ENCODE data around the gene UST. TPM values are rescaled to one million over a fixed set of nuclear protein-coding genes. Genes with fewer than 3 reads are reported as not detected.

The UST gene
- total RNA-seq, 4 donors from 2014 or later = 2.3 to 8.4 (median 2.8) TPM

- TF ChIP-seq CTCF (IDR thresholded peaks at IDR 0.05 in 4 of 5, conservative IDR thresholded peaks at IDR 0.05 in 1 of 5) = no peak
- TF ChIP-seq POLR2A (IDR thresholded peaks at IDR 0.05) = no peak
- no peak for DNase-seq
- in situ Hi-C loops (cut with MboI; ENCODE audit: low sequenced_read_pairs in 4 of 4) = no loop called here
- no peaks in the 10 kb centered on the region for H3K36me3 ChIP-seq
- ATAC-seq = no peak
- no peak overlapping the region for H3K4me3 ChIP-seq
- intact Hi-C loops (cut with DNase I; ENCODE audit: low total_unique reads) = no loop called here
- H3K4me1 ChIP-seq = no peaks in the 10 kb centered on the region
- no peaks in the 10 kb centered on the region for H3K27me3 ChIP-seq
- no peak overlapping the region for H3K27ac ChIP-seq
- peaks cover 0 to 7% (median 0%) of the 10 kb centered on the region in 3 donors for H3K9me3 ChIP-seq
These were observed 22.4 kb upstream of the UST start for GRCh38 chr6:148724428-148724827.

GRCh38 chr6:148727104-148727503, 19.7 kb upstream of the UST start:
- Histone ChIP-seq H3K27me3 (no peaks in the 10 kb centered on the region), H3K4me1 (no peaks in the 10 kb centered on the region), H3K36me3 (no peaks in the 10 kb centered on the region), H3K27ac (no peak overlapping the region), H3K9me3 (peaks cover 0 to 7% (median 0%) of the 10 kb centered on the region in 3 donors), H3K4me3 (no peak overlapping the region)
- in situ Hi-C loops (cut with MboI; ENCODE audit: low sequenced_read_pairs in 4 of 4) (no loop called here), intact Hi-C loops (cut with DNase I; ENCODE audit: low total_unique reads) (no loop called here)
- DNase-seq (no peak), ATAC-seq (no peak)
- TF ChIP-seq POLR2A (IDR thresholded peaks at IDR 0.05) (no peak), CTCF (IDR thresholded peaks at IDR 0.05 in 4 of 5, conservative IDR thresholded peaks at IDR 0.05 in 1 of 5) (no peak)

GRCh38 chr6:148735989-148736388, 10.8 kb upstream of the UST start:
- intact Hi-C loops (cut with DNase I; ENCODE audit: low total_unique reads) = no loop called here
- no peak for DNase-seq
- TF ChIP-seq CTCF (IDR thresholded peaks at IDR 0.05 in 4 of 5, conservative IDR thresholded peaks at IDR 0.05 in 1 of 5) = no peak
- TF ChIP-seq POLR2A (IDR thresholded peaks at IDR 0.05) = no peak

GRCh38 chr6:148736774-148737412, 9.9 kb upstream of the UST start:
- intact Hi-C loops (cut with DNase I; ENCODE audit: low total_unique reads) = no loop called here
- TF ChIP-seq POLR2A (IDR thresholded peaks at IDR 0.05) (no peak), CTCF (IDR thresholded peaks at IDR 0.05 in 4 of 5, conservative IDR thresholded peaks at IDR 0.05 in 1 of 5) (no peak)
- Histone ChIP-seq H3K27ac (no peak overlapping the region), H3K4me1 (no peaks in the 10 kb centered on the region), H3K27me3 (no peaks in the 10 kb centered on the region), H3K9me3 (no peaks in the 10 kb centered on the region), H3K36me3 (no peaks in the 10 kb centered on the region), H3K4me3 (no peak overlapping the region)
- in situ Hi-C loops (cut with MboI; ENCODE audit: low sequenced_read_pairs in 4 of 4) = no loop called here
- DNase-seq = no peak
- ATAC-seq = no peak

More at GRCh38 chr6:148735989-148736388, 10.8 kb upstream of the UST start:
- Histone ChIP-seq H3K36me3 (no peaks in the 10 kb centered on the region), H3K4me1 (no peaks in the 10 kb centered on the region), H3K27ac (no peak overlapping the region), H3K27me3 (no peaks in the 10 kb centered on the region), H3K9me3 (no peaks in the 10 kb centered on the region), H3K4me3 (no peak overlapping the region)
- no peak for ATAC-seq
- in situ Hi-C loops (cut with MboI; ENCODE audit: low sequenced_read_pairs in 4 of 4) = no loop called here

GRCh38 chr6:148737806-148738205, 9.0 kb upstream of the UST start:
- H3K27ac ChIP-seq = no peak overlapping the region
- ATAC-seq (no peak), DNase-seq (no peak)
- TF ChIP-seq POLR2A (IDR thresholded peaks at IDR 0.05) = no peak
- no peak for TF ChIP-seq CTCF (IDR thresholded peaks at IDR 0.05 in 4 of 5, conservative IDR thresholded peaks at IDR 0.05 in 1 of 5)
- no peaks in the 10 kb centered on the region for H3K9me3 ChIP-seq
- intact Hi-C loops (cut with DNase I; ENCODE audit: low total_unique reads) (no loop called here), in situ Hi-C loops (cut with MboI; ENCODE audit: low sequenced_read_pairs in 4 of 4) (no loop called here)
- H3K4me3 ChIP-seq = no peak overlapping the region
- H3K36me3 ChIP-seq = no peaks in the 10 kb centered on the region
- H3K4me1 ChIP-seq = no peaks in the 10 kb centered on the region
- no peaks in the 10 kb centered on the region for H3K27me3 ChIP-seq

All from gastrocnemius medialis (tissue), 4 donors.